Activated CD8-positive, alpha-beta memory T cell treated with anti-CD3 and anti-CD28 coated beads for 24 hours (primary cell): ENCODE data around the gene CTNNA2.
"Not testable (repeated sequence)": the region's sequence is repeated elsewhere in the genome, so short reads cannot be mapped to it uniquely, and the experiment has no call there.

Experiments used
- DNase-seq: peaks from one replicate; pipeline ENCODE4 v3.0.0-alpha.2; 2020

CTNNA2 gene

GRCh38 chr2:80112790-80113189, 599.9 kb downstream of the CTNNA2 start:
- no peak for DNase-seq

GRCh38 chr2:80113399-80113798, 600.5 kb downstream of the CTNNA2 start:
- no peak for DNase-seq

- DNase-seq = no peak
These were observed 602.0 kb downstream of the CTNNA2 start for GRCh38 chr2:80114812-80115211.

- DNase-seq = no peak
These were observed 604.5 kb downstream of the CTNNA2 start for GRCh38 chr2:80117401-80117800.

- DNase-seq = no peak
These were observed 608.0 kb downstream of the CTNNA2 start for GRCh38 chr2:80120866-80121265.

GRCh38 chr2:80122675-80123074, 609.8 kb downstream of the CTNNA2 start:
- no peak for DNase-seq

GRCh38 chr2:80126596-80127189, 613.8 kb downstream of the CTNNA2 start:
- no peak for DNase-seq

GRCh38 chr2:80128080-80128479, 615.2 kb downstream of the CTNNA2 start:
- no peak for DNase-seq

- DNase-seq = no peak
These were observed 619.4 kb downstream of the CTNNA2 start for GRCh38 chr2:80132281-80132680.

- no peak for DNase-seq
These were observed 622.1 kb downstream of the CTNNA2 start for GRCh38 chr2:80135001-80135400.

GRCh38 chr2:80136338-80136737, 623.5 kb downstream of the CTNNA2 start:
- DNase-seq = no peak

GRCh38 chr2:80139001-80139400, 626.1 kb downstream of the CTNNA2 start:
- no peak for DNase-seq

- DNase-seq = no peak
These were observed 628.3 kb downstream of the CTNNA2 start for GRCh38 chr2:80141007-80141726.

GRCh38 chr2:80145499-80145898, 632.6 kb downstream of the CTNNA2 start:
- DNase-seq = no peak

GRCh38 chr2:80146757-80147156, 633.9 kb downstream of the CTNNA2 start:
- not testable (repeated sequence) for DNase-seq

GRCh38 chr2:80147690-80148089, 634.8 kb downstream of the CTNNA2 start:
- no peak for DNase-seq

- DNase-seq = no peak
These were observed 636.1 kb downstream of the CTNNA2 start for GRCh38 chr2:80148906-80149305.

GRCh38 chr2:80149991-80150390, 637.1 kb downstream of the CTNNA2 start:
- DNase-seq = no peak

- DNase-seq = no peak
These were observed 638.4 kb downstream of the CTNNA2 start for GRCh38 chr2:80151248-80151647.

- no peak for DNase-seq
These were observed 638.8 kb downstream of the CTNNA2 start for GRCh38 chr2:80151651-80152050.

GRCh38 chr2:80153151-80153550, 640.3 kb downstream of the CTNNA2 start:
- no peak for DNase-seq

- no peak for DNase-seq
These were observed 640.9 kb downstream of the CTNNA2 start for GRCh38 chr2:80153768-80154167.

GRCh38 chr2:80154231-80154915, 641.5 kb downstream of the CTNNA2 start:
- DNase-seq = no peak

GRCh38 chr2:80164375-80164774, 651.5 kb downstream of the CTNNA2 start:
- no peak for DNase-seq
